ENCODE measurements around the gene ZNF618. TPM values are rescaled to one million over a fixed set of nuclear protein-coding genes. Genes with fewer than 3 reads are reported as not detected.
A peak's percentile ranks its signal among the peaks of the same experiment; 100 is the strongest.

The ZNF618 gene
- polyA plus RNA-seq, 3 donors = 0.53 to 1.9 (median 0.78) TPM

DNA sequence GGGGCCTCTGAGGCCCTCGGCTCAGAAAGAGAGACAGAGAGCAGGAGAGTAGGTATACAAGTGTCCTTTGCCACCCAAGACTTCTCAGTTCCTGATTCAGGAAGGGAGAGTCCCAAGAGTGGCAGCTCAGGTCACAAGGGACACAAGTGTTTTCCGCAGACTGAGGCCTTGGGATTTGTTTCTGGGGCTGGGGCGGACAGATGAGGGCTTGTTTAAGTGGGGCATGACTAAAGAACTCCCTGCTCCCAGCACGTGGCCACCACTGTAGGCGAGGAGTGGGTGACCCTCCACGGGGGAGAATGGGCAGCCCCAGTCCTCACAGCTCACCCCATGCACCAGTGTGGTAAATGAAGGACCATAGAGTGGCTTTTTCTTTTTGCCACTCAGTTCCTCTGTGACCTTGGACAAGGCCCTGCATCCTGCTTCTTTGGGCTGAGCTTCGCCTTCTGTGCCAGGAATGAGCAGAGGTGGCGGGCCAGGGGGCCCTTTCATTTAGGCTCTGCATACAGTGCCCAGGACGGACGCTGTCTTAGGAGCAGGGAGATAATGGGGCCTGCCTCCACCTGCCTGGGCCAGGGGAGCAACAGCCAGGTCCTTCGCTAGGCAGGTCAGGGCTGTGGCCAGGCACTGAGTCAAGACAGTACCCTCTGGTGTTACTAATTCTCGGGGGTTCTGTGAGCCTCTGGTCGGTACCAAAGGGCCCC, 151.2 kb downstream of the ZNF618 start:
- TF ChIP-seq, protein P1, sequence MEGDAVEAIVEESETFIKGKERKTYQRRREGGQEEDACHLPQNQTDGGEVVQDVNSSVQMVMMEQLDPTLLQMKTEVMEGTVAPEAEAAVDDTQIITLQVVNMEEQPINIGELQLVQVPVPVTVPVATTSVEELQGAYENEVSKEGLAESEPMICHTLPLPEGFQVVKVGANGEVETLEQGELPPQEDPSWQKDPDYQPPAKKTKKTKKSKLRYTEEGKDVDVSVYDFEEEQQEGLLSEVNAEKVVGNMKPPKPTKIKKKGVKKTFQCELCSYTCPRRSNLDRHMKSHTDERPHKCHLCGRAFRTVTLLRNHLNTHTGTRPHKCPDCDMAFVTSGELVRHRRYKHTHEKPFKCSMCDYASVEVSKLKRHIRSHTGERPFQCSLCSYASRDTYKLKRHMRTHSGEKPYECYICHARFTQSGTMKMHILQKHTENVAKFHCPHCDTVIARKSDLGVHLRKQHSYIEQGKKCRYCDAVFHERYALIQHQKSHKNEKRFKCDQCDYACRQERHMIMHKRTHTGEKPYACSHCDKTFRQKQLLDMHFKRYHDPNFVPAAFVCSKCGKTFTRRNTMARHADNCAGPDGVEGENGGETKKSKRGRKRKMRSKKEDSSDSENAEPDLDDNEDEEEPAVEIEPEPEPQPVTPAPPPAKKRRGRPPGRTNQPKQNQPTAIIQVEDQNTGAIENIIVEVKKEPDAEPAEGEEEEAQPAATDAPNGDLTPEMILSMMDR (IDR thresholded peaks at IDR 0.05) = no peak
- Histone ChIP-seq H2AFZ (ENCODE audit: insufficient read depth, low read depth, low read length, poor library complexity, severe bottlenecking) (no peak overlapping the region), H4K20me1 (ENCODE audit: insufficient read depth, low read length) (no peaks in the 10 kb centered on the region), H3K9ac (ENCODE audit: insufficient read depth, low read length, poor library complexity, severe bottlenecking) (no peak overlapping the region), H3K4me1 (ENCODE audit: control insufficient read depth in 1 of 2, insufficient read depth in 2 of 2, low read length in 2 of 2) (no peaks in the 10 kb centered on the region), H3K4me3 (replicated peaks in 1 of 3; ENCODE audit: low read depth in 2 of 3, low read length in 3 of 3) (no peak overlapping the region), H3K27ac (ENCODE audit: low read depth in 1 of 2, low read length in 2 of 2) (no peak overlapping the region), H3K9me3 (replicated peaks in 1 of 2; ENCODE audit: control insufficient read depth in 1 of 2, insufficient read depth in 1 of 2, low read length in 2 of 2) (peaks cover 2 to 14% of the 10 kb centered on the region in 2 donors), H3K36me3 (replicated peaks in 1 of 2; ENCODE audit: control insufficient read depth in 1 of 2, insufficient read depth in 2 of 2, low read length in 2 of 2) (peaks cover 0 to 21% of the 10 kb centered on the region in 2 donors), H3K4me2 (replicated peaks; ENCODE audit: extremely low read depth, low read length, poor library complexity, severe bottlenecking) (no peak overlapping the region), H3K79me2 (ENCODE audit: insufficient read depth, low read length) (no peaks in the 10 kb centered on the region), H3K27me3 (ENCODE audit: control insufficient read depth in 2 of 2, insufficient read depth in 2 of 2, low read length in 2 of 2) (no peaks in the 10 kb centered on the region)
- intact Hi-C loops (cut with micrococcal nuclease) = no loop called here
- no peak for DNase-seq
- H3K36me3 Mint-ChIP-seq = peaks cover 38% of the 10 kb centered on the region in 2 donors
- H3K4me1 Mint-ChIP-seq = no peaks in the 10 kb centered on the region
- H3K27ac Mint-ChIP-seq = no peak overlapping the region
- peaks cover 10 to 18% (median 15%) of the 10 kb centered on the region in 7 donors for H3K9me3 Mint-ChIP-seq
- no peak overlapping the region for H3K4me3 Mint-ChIP-seq
- WGBS (ENCODE audit: insufficient coverage) = 96% methylated on average over 7 of the region's 13 CpGs
- peaks cover 0 to 2% (median 0%) of the 10 kb centered on the region in 3 donors for H3K27me3 Mint-ChIP-seq (ENCODE audit: low read depth in 3 of 3)

DNA sequence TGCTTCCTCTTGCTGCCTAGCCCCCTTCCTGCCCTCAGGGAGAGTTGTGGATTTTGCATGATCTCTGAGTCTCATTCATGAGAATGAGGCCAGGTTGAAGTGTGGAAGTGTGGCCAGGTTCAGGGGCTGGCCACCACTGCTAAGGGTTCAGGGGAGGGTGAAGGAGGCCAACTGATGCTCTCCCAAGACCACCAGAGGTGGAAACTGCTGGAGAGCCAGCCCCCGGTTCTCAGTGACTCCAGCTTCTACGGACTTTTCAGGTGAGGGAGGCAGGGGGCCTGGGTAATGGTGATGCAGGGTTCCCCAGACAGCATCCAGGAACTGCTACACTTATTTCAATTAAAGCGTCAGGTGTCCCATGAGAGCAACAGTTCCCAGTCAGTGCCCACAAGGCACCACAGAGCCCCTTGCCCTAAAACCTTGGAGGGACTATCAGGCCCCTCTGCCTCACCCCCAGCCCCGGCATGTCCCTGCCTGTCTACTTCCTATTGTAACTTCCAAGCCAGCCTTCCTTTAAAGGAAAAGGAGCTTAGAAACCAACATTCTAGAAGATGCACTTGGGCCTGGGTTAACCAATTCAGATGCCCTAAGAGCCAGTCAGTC, 151.9 kb downstream of the ZNF618 start:
- Mint-ChIP-seq H3K4me3 (no peak overlapping the region), H3K9me3 (peaks cover 7 to 13% (median 12%) of the 10 kb centered on the region in 7 donors), H3K36me3 (peaks cover 37 to 39% of the 10 kb centered on the region in 2 donors), H3K27ac (peak overlapping the region in 1 of 7 donors; percentile 26), H3K4me1 (no peaks in the 10 kb centered on the region), H3K27me3 (ENCODE audit: low read depth in 3 of 3) (peaks cover 0 to 5% (median 0%) of the 10 kb centered on the region in 3 donors)
- TF ChIP-seq, protein P1 (IDR thresholded peaks at IDR 0.05) = no peak
- intact Hi-C loops (cut with micrococcal nuclease) = no loop called here
- no peak overlapping the region for H3K27ac ChIP-seq (ENCODE audit: low read depth in 1 of 2, low read length in 2 of 2)
- H3K4me1 ChIP-seq (ENCODE audit: control insufficient read depth in 1 of 2, insufficient read depth in 2 of 2, low read length in 2 of 2) = no peaks in the 10 kb centered on the region
- no peaks in the 10 kb centered on the region for H3K27me3 ChIP-seq (ENCODE audit: control insufficient read depth in 2 of 2, insufficient read depth in 2 of 2, low read length in 2 of 2)
- H3K4me3 ChIP-seq (replicated peaks in 1 of 3; ENCODE audit: low read depth in 2 of 3, low read length in 3 of 3) = no peak overlapping the region
- H3K9me3 ChIP-seq (replicated peaks in 1 of 2; ENCODE audit: control insufficient read depth in 1 of 2, insufficient read depth in 1 of 2, low read length in 2 of 2) = peaks cover 2 to 8% of the 10 kb centered on the region in 2 donors
- H3K4me2 ChIP-seq (replicated peaks; ENCODE audit: extremely low read depth, low read length, poor library complexity, severe bottlenecking) = no peak overlapping the region
- 100% methylated on average over 3 of the region's 4 CpGs for whole genome bisulfite sequencing (ENCODE audit: insufficient coverage)
- H2AFZ ChIP-seq (ENCODE audit: insufficient read depth, low read depth, low read length, poor library complexity, severe bottlenecking) = no peak overlapping the region
- H4K20me1 ChIP-seq (ENCODE audit: insufficient read depth, low read length) = no peaks in the 10 kb centered on the region
- H3K9ac ChIP-seq (ENCODE audit: insufficient read depth, low read length, poor library complexity, severe bottlenecking) = no peak overlapping the region
- H3K36me3 ChIP-seq (replicated peaks in 1 of 2; ENCODE audit: control insufficient read depth in 1 of 2, insufficient read depth in 2 of 2, low read length in 2 of 2) = peaks cover 0 to 17% of the 10 kb centered on the region in 2 donors
- no peak for DNase-seq
- no peaks in the 10 kb centered on the region for H3K79me2 ChIP-seq (ENCODE audit: insufficient read depth, low read length)

Measured in CD14-positive monocyte (primary cell).